Measurements from ENCODE around the gene ADAMTS2. TPM values are rescaled to one million over a fixed set of nuclear protein-coding genes. Genes with fewer than 3 reads are reported as not detected.

Gene ADAMTS2
- polyA plus RNA-seq, 3 donors, result 0.74 to 2.3 TPM; not detected in 1

- peaks cover 2 to 11% (median 6%) of the 10 kb centered on the region in 3 donors for H3K27me3 Mint-ChIP-seq (ENCODE audit: low read depth in 3 of 3)
- no peaks in the 10 kb centered on the region for H3K9me3 ChIP-seq (replicated peaks in 1 of 2; ENCODE audit: control insufficient read depth in 1 of 2, insufficient read depth in 1 of 2, low read length in 2 of 2)
- H3K4me1 ChIP-seq (ENCODE audit: control insufficient read depth in 1 of 2, insufficient read depth in 2 of 2, low read length in 2 of 2), result no peaks in the 10 kb centered on the region
- H4K20me1 ChIP-seq (ENCODE audit: insufficient read depth, low read length), result no peaks in the 10 kb centered on the region
- H3K79me2 ChIP-seq (ENCODE audit: insufficient read depth, low read length), result no peaks in the 10 kb centered on the region
- WGBS (ENCODE audit: insufficient coverage), result 91% methylated on average over 25 of the region's 26 CpGs
- no peak overlapping the region for H3K4me3 ChIP-seq (replicated peaks in 1 of 3; ENCODE audit: low read depth in 2 of 3, low read length in 3 of 3)
- peaks cover 0 to 5% (median 0%) of the 10 kb centered on the region in 7 donors for H3K9me3 Mint-ChIP-seq
- H3K4me3 Mint-ChIP-seq, result no peak overlapping the region
- H3K36me3 Mint-ChIP-seq, result no peaks in the 10 kb centered on the region
- no peaks in the 10 kb centered on the region for H3K27me3 ChIP-seq (ENCODE audit: control insufficient read depth in 2 of 2, insufficient read depth in 2 of 2, low read length in 2 of 2)
- no peaks in the 10 kb centered on the region for H3K36me3 ChIP-seq (replicated peaks in 1 of 2; ENCODE audit: control insufficient read depth in 1 of 2, insufficient read depth in 2 of 2, low read length in 2 of 2)
- no peak overlapping the region for H2AFZ ChIP-seq (ENCODE audit: insufficient read depth, low read depth, low read length, poor library complexity, severe bottlenecking)
- H3K4me2 ChIP-seq (replicated peaks; ENCODE audit: extremely low read depth, low read length, poor library complexity, severe bottlenecking), result no peak overlapping the region
- DNase-seq, result no peak
- no peak overlapping the region for H3K9ac ChIP-seq (ENCODE audit: insufficient read depth, low read length, poor library complexity, severe bottlenecking)
- TF ChIP-seq, protein P1, sequence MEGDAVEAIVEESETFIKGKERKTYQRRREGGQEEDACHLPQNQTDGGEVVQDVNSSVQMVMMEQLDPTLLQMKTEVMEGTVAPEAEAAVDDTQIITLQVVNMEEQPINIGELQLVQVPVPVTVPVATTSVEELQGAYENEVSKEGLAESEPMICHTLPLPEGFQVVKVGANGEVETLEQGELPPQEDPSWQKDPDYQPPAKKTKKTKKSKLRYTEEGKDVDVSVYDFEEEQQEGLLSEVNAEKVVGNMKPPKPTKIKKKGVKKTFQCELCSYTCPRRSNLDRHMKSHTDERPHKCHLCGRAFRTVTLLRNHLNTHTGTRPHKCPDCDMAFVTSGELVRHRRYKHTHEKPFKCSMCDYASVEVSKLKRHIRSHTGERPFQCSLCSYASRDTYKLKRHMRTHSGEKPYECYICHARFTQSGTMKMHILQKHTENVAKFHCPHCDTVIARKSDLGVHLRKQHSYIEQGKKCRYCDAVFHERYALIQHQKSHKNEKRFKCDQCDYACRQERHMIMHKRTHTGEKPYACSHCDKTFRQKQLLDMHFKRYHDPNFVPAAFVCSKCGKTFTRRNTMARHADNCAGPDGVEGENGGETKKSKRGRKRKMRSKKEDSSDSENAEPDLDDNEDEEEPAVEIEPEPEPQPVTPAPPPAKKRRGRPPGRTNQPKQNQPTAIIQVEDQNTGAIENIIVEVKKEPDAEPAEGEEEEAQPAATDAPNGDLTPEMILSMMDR (IDR thresholded peaks at IDR 0.05), result no peak
- intact Hi-C loops (cut with micrococcal nuclease), result no loop called here
- H3K27ac ChIP-seq (ENCODE audit: low read depth in 1 of 2, low read length in 2 of 2), result no peak overlapping the region
- no peak overlapping the region for H3K27ac Mint-ChIP-seq
- no peaks in the 10 kb centered on the region for H3K4me1 Mint-ChIP-seq
These were observed 28.1 kb upstream of the ADAMTS2 start for GRCh38 chr5:179373101-179373934.

GRCh38 chr5:179371681-179372680 lies 26.7 kb upstream of the ADAMTS2 start:
- no peak overlapping the region for H3K27ac ChIP-seq (ENCODE audit: low read depth in 1 of 2, low read length in 2 of 2)
- no peaks in the 10 kb centered on the region for H3K36me3 Mint-ChIP-seq
- intact Hi-C loops (cut with micrococcal nuclease), result no loop called here
- TF ChIP-seq, protein P1 (IDR thresholded peaks at IDR 0.05), result no peak
- WGBS (ENCODE audit: insufficient coverage), result 93% methylated on average over 13 of the region's 14 CpGs
- H3K4me3 Mint-ChIP-seq, result no peak overlapping the region
- no peak overlapping the region for H2AFZ ChIP-seq (ENCODE audit: insufficient read depth, low read depth, low read length, poor library complexity, severe bottlenecking)
- no peaks in the 10 kb centered on the region for H3K27me3 ChIP-seq (ENCODE audit: control insufficient read depth in 2 of 2, insufficient read depth in 2 of 2, low read length in 2 of 2)
- H3K36me3 ChIP-seq (replicated peaks in 1 of 2; ENCODE audit: control insufficient read depth in 1 of 2, insufficient read depth in 2 of 2, low read length in 2 of 2), result no peaks in the 10 kb centered on the region
- no peaks in the 10 kb centered on the region for H3K4me1 ChIP-seq (ENCODE audit: control insufficient read depth in 1 of 2, insufficient read depth in 2 of 2, low read length in 2 of 2)
- no peaks in the 10 kb centered on the region for H3K79me2 ChIP-seq (ENCODE audit: insufficient read depth, low read length)
- no peaks in the 10 kb centered on the region for H3K9me3 ChIP-seq (replicated peaks in 1 of 2; ENCODE audit: control insufficient read depth in 1 of 2, insufficient read depth in 1 of 2, low read length in 2 of 2)
- peaks cover 0 to 5% (median 0%) of the 10 kb centered on the region in 7 donors for H3K9me3 Mint-ChIP-seq
- H3K27me3 Mint-ChIP-seq (ENCODE audit: low read depth in 3 of 3), result peaks cover 4 to 12% (median 4%) of the 10 kb centered on the region in 3 donors
- no peak overlapping the region for H3K4me2 ChIP-seq (replicated peaks; ENCODE audit: extremely low read depth, low read length, poor library complexity, severe bottlenecking)
- no peak overlapping the region for H3K4me3 ChIP-seq (replicated peaks in 1 of 3; ENCODE audit: low read depth in 2 of 3, low read length in 3 of 3)
- no peak overlapping the region for H3K9ac ChIP-seq (ENCODE audit: insufficient read depth, low read length, poor library complexity, severe bottlenecking)
- no peaks in the 10 kb centered on the region for H3K4me1 Mint-ChIP-seq
- H3K27ac Mint-ChIP-seq, result no peak overlapping the region
- no peak for DNase-seq
- H4K20me1 ChIP-seq (ENCODE audit: insufficient read depth, low read length), result no peaks in the 10 kb centered on the region
